Neural progenitor cell (in vitro differentiated cells): Measurements from ENCODE around the gene EFL1. TPM values are rescaled to one million over a fixed set of nuclear protein-coding genes. Genes with fewer than 3 reads are reported as not detected.

Experiments
- DNase-seq: peaks from one replicate; pipeline ENCODE4 v3.0.0-alpha.2; 2016; ENCODE audit warnings: low spot score
- H2AFZ ChIP-seq: fragments of 200-600 bp; sonication (generic); replicated peaks from 2 replicates; pipeline ENCODE4 v1.6.1; 2016; ENCODE audit warnings: antibody characterized with exemption
- H3F3A ChIP-seq: fragments of 200-600 bp; sonication (generic); 2 replicates; pipeline ENCODE4 v1.6.1; 2016; ENCODE audit warnings: antibody characterized with exemption, low read depth
- H3K27ac ChIP-seq: fragments of 200-600 bp; sonication (generic); 2 replicates; pipeline ENCODE4 v1.5.1; 2016; ENCODE audit warnings: mild to moderate bottlenecking
- H3K27me3 ChIP-seq: fragments of 200-600 bp; sonication (generic); 2 replicates; pipeline ENCODE4 v1.6.1; 2016; ENCODE audit warnings: mild to moderate bottlenecking, moderate library complexity
- H3K36me3 ChIP-seq: fragments of 200-600 bp; sonication (generic); 2 replicates; pipeline ENCODE4 v1.5.1; 2016
- H3K4me1 ChIP-seq: fragments of 200-600 bp; sonication (generic); 2 replicates; pipeline ENCODE4 v1.6.1; 2016; ENCODE audit warnings: mixed run types
- H3K4me2 ChIP-seq: fragments of 200-600 bp; sonication (generic); 2 replicates; pipeline ENCODE4 v1.6.1; 2016
- H3K4me3 ChIP-seq: fragments of 200-600 bp; sonication (generic); 2 replicates; pipeline ENCODE4 v1.5.1; 2016
- H3K79me2 ChIP-seq: fragments of 200-600 bp; sonication (generic); 2 replicates; pipeline ENCODE4 v1.6.1; 2016; ENCODE audit warnings: low read depth
- H3K9ac ChIP-seq: fragments of 200-600 bp; sonication (generic); 2 replicates; pipeline ENCODE4 v1.6.1; 2016
- H3K9me3 ChIP-seq: fragments of 200-600 bp; sonication (generic); 2 replicates; pipeline ENCODE4 v1.5.1; 2016; ENCODE audit warnings: low read depth
- H4K20me1 ChIP-seq: fragments of 200-600 bp; sonication (generic); 2 replicates; pipeline ENCODE4 v1.6.1; 2016; ENCODE audit warnings: low read depth
- H3K27ac Mint-ChIP-seq: 3 replicates; pipeline ENCODE4 v1.8.0; 2021; ENCODE audit warnings: mixed read lengths
- H3K27me3 Mint-ChIP-seq: 2 replicates; pipeline ENCODE4 v1.8.0; 2022; ENCODE audit warnings: low read depth, mild to moderate bottlenecking, inconsistent platforms, moderate library complexity, mixed read lengths; ENCODE audit not compliant: insufficient read depth
- H3K36me3 Mint-ChIP-seq: 3 replicates; pipeline ENCODE4 v1.8.0; 2021; ENCODE audit warnings: mixed read lengths
- H3K4me1 Mint-ChIP-seq: 3 replicates; pipeline ENCODE4 v1.8.0; 2021; ENCODE audit warnings: mixed read lengths
- H3K4me3 Mint-ChIP-seq: 3 replicates; pipeline ENCODE4 v1.8.0; 2021; ENCODE audit warnings: mild to moderate bottlenecking, moderate library complexity, mixed read lengths
- H3K9me3 Mint-ChIP-seq: 3 replicates; pipeline ENCODE4 v1.8.0; 2020; ENCODE audit warnings: mixed read lengths
- CTCF ChIP-seq: fragments of 200-600 bp; sonication (generic); IDR thresholded peaks from 2 replicates; pipeline ENCODE4 v1.5.1; 2017; ENCODE audit warnings: antibody characterized with exemption, mild to moderate bottlenecking
- EZH2 ChIP-seq: fragments of 200-600 bp; sonication (generic); IDR thresholded peaks from 2 replicates; pipeline ENCODE4 v1.6.1; 2017; ENCODE audit warnings: antibody characterized with exemption, mild to moderate bottlenecking, moderate library complexity
- EZH2phosphoT487 ChIP-seq: fragments of 200-600 bp; sonication (generic); IDR thresholded peaks from 2 replicates; pipeline ENCODE4 v1.6.1; 2017; ENCODE audit warnings: antibody characterized with exemption
- total RNA-seq: library from RNA; depleted of rRNA; stranded (reverse); fragments of >200 nt; gene quantifications from 2 replicates; pipeline ENCODE4 v1.2.3, GENCODE V29; 2015; ENCODE audit warnings: low replicate concordance

The EFL1 gene
- total RNA-seq, 1 donor from 2014 or later, result 42.4 TPM

DNA sequence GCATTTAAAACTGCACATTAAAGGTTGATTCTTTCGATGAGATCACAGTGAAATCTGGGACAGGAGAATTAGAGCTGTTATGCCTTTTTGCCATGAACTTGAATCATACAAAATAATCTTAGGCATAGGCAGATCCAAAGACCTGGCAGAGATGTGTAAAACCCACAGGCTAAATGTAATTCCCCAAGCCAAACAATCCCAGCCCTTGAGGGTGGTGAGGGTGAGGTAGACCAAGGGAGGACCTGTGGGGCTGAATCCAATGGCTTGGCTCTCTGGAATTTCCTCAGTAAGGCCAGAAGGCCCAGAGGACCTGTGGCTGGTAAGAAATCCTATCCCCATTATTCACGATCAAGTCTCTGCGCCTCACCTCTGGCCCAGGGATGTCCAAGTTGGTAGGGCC, 136.2 kb downstream of the EFL1 start:
- Histone ChIP-seq H3K4me2 (no peak overlapping the region), H3K9ac (no peak overlapping the region), H3K4me1 (no peaks in the 10 kb centered on the region), H3K79me2 (no peaks in the 10 kb centered on the region), H3K36me3 (no peaks in the 10 kb centered on the region), H3K4me3 (no peak overlapping the region), H3K9me3 (no peaks in the 10 kb centered on the region), H3F3A (no peaks in the 10 kb centered on the region), H3K27ac (no peak overlapping the region), H3K27me3 (no peaks in the 10 kb centered on the region), H4K20me1 (no peaks in the 10 kb centered on the region), H2AFZ (no peak overlapping the region)
- TF ChIP-seq EZH2phosphoT487 (no peak), CTCF (no peak), EZH2 (no peak)
- Mint-ChIP-seq H3K36me3 (peaks cover 12% of the 10 kb centered on the region), H3K27ac (no peak overlapping the region), H3K9me3 (no peaks in the 10 kb centered on the region), H3K4me1 (no peaks in the 10 kb centered on the region), H3K27me3 (peaks cover 2% of the 10 kb centered on the region), H3K4me3 (no peak overlapping the region)
- no peak for DNase-seq

DNA sequence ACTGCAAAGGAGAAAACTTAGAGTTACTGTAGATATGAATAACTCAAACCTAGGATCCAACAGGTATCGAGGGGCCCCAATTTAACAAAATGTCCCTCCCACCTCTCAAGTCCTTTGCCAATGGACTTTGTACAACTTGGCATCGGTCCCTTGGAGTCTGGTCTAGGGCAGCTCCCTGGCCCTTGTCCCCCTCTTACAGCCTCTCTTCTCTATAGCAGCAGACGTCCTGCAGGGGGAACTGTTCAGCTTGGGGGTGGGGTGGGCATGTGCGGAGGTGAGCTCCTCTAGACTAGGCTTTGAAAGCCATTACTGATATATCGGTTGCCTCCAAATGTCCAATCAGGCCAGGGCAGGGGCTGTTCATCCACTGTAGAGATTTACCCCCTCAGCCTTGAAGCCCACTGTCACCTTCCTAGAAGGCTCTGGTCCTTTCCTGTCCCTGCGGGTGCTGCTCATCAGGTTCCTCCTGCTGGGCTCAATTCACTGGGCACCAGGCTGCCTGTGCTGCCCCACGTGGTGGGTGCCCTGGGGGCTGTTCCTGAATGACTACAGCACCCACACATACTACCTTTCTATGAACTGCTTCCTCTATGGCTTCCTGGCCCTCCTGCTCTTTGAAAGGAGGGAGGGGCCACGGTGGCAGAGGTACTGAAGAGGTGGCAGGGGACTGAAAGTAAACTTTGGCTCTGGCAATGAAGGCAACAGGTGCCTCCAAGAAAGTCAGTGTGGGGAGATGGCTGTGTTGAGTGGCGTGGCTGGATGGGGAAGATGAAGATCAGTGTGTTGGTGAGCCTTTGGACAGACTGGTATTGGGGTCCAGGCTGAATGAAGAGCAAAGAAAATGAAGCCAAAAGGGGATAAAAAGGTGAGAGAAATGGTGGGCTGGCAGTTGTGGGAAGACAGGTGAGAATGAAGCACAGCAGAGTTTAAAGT, 137.9 kb downstream of the EFL1 start:
- TF ChIP-seq CTCF, result no peak
- no peak for TF ChIP-seq EZH2
- TF ChIP-seq EZH2phosphoT487, result no peak
- Histone ChIP-seq H3K27ac (no peak overlapping the region), H3K36me3 (no peaks in the 10 kb centered on the region), H3K4me2 (no peak overlapping the region), H3F3A (no peaks in the 10 kb centered on the region), H3K4me3 (no peak overlapping the region), H3K4me1 (no peaks in the 10 kb centered on the region), H3K9ac (no peak overlapping the region), H3K79me2 (no peaks in the 10 kb centered on the region), H2AFZ (no peak overlapping the region), H3K9me3 (no peaks in the 10 kb centered on the region), H4K20me1 (no peaks in the 10 kb centered on the region), H3K27me3 (no peaks in the 10 kb centered on the region)
- no peaks in the 10 kb centered on the region for H3K4me1 Mint-ChIP-seq
- DNase-seq, result no peak
- peaks cover 12% of the 10 kb centered on the region for H3K36me3 Mint-ChIP-seq
- H3K4me3 Mint-ChIP-seq, result no peak overlapping the region
- H3K27me3 Mint-ChIP-seq, result peaks cover 5% of the 10 kb centered on the region
- H3K9me3 Mint-ChIP-seq, result no peaks in the 10 kb centered on the region
- peak overlapping the region; percentile 11 for H3K27ac Mint-ChIP-seq

DNA sequence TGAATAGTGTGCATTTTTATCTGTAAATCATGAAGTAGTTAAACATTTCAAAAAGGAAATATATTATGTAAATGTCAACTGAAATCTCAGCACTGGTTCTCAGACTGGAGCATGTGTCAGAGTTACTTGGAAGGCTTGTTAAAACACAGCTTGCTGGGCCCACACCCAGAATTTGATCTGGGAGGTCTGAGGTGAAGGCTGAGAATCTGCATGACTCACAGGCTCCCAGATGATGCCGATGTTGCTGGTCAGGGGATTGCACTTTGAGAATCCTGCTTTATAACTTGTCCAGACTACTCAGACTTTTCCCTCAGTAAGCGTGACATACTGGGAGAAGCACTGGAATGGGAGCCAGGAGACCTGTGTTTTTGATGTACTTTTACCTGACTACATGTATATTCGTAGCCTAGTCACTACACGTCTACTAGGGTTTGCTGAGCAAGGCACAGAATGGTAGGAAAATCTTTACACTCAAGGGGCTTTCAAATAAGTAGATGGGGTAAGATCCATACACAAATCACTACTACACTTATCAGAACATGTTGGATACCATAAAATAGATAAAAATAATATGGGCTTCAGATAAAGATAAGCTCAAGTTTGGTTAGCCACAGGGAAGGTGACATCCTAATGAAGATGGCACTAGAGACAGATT, 139.7 kb downstream of the EFL1 start:
- no peaks in the 10 kb centered on the region for H3K4me1 Mint-ChIP-seq
- Histone ChIP-seq H3K4me2 (no peak overlapping the region), H3K4me1 (no peaks in the 10 kb centered on the region), H3K4me3 (no peak overlapping the region), H3F3A (no peaks in the 10 kb centered on the region), H3K27me3 (no peaks in the 10 kb centered on the region), H3K36me3 (no peaks in the 10 kb centered on the region), H3K9me3 (no peaks in the 10 kb centered on the region), H2AFZ (no peak overlapping the region), H4K20me1 (no peaks in the 10 kb centered on the region), H3K79me2 (no peaks in the 10 kb centered on the region), H3K9ac (no peak overlapping the region), H3K27ac (no peak overlapping the region)
- no peak overlapping the region for H3K4me3 Mint-ChIP-seq
- H3K27ac Mint-ChIP-seq, result no peak overlapping the region
- H3K27me3 Mint-ChIP-seq, result peaks cover 5% of the 10 kb centered on the region
- peaks cover 12% of the 10 kb centered on the region for H3K36me3 Mint-ChIP-seq
- TF ChIP-seq EZH2, result no peak
- no peak for TF ChIP-seq EZH2phosphoT487
- no peaks in the 10 kb centered on the region for H3K9me3 Mint-ChIP-seq
- no peak for DNase-seq
